CD4-positive, alpha-beta T cell (primary cell): ENCODE measurements around the gene TMEM106C. TPM values are rescaled to one million over a fixed set of nuclear protein-coding genes. Genes with fewer than 3 reads are reported as not detected.

Experiments used
- ATAC-seq: fragments of 200-7000 bp; cut with Tn5 transposase; one replicate; pipeline ENCODE4 v1.10.0; 2022; ENCODE audit warnings: mild to moderate bottlenecking; ENCODE audit not compliant: poor library complexity
- CTCF ChIA-PET: fragments of 350-600 bp; sonication (Branson Sonifier 250); formaldehyde crosslinking; loops from one replicate; lab custom pipeline; 2021; ENCODE audit warnings: antibody characterized with exemption, inconsistent platforms; lab: Charles Lee
- POLR2A ChIA-PET: fragments of 350-600 bp; sonication (Branson Sonifier 250); formaldehyde crosslinking; loops from one replicate; lab custom pipeline; 2021; ENCODE audit warnings: antibody characterized with exemption, inconsistent platforms; lab: Charles Lee
- DNase-seq, 14 experiments: peaks; one replicate each; pipeline ENCODE4 v3.0.0-alpha.2; 2013 to 2020; ENCODE audit warnings: mixed read lengths in 2 of 14
- H3K27ac ChIP-seq, 2 donors: one replicate each; pipeline versions ENCODE4 v1.5.1 to v1.7.0; 2013; ENCODE audit warnings: low read length in 2 of 2, low read depth in 1 of 2, mild to moderate bottlenecking in 1 of 2
- H3K27me3 ChIP-seq, 2 experiments: 1 replicate in 1 of 2; 2 replicates in 1 of 2; pipeline versions ENCODE4 v1.6.1 to v1.7.0; 2013; ENCODE audit warnings: low read length in 2 of 2, control low read depth in 1 of 2, mild to moderate bottlenecking in 1 of 2, moderate library complexity in 1 of 2; ENCODE audit not compliant: insufficient read depth in 2 of 2, control insufficient read depth in 1 of 2
- H3K36me3 ChIP-seq: one replicate; pipeline ENCODE4 v1.6.1; 2013; ENCODE audit warnings: low read length, control low read depth; ENCODE audit not compliant: insufficient read depth
- H3K4me1 ChIP-seq: one replicate; pipeline ENCODE4 v1.6.1; 2013; ENCODE audit warnings: low read length, control low read depth; ENCODE audit not compliant: insufficient read depth
- H3K4me3 ChIP-seq: one replicate; pipeline ENCODE4 v1.5.1; 2013; ENCODE audit warnings: mild to moderate bottlenecking, low read length, moderate library complexity
- H3K9me3 ChIP-seq, 2 experiments: 1 replicate in 1 of 2; 2 replicates in 1 of 2; pipeline versions ENCODE4 v1.6.1 to v1.7.0; 2013; ENCODE audit warnings: low read length in 2 of 2, mild to moderate bottlenecking in 2 of 2, control low read depth in 1 of 2, moderate library complexity in 1 of 2; ENCODE audit not compliant: control insufficient read depth in 1 of 2, insufficient read depth in 1 of 2
- H3K27ac Mint-ChIP-seq: one replicate; pipeline ENCODE4 v1.8.0; 2020; ENCODE audit warnings: mixed read lengths
- H3K27me3 Mint-ChIP-seq: one replicate; pipeline ENCODE4 v1.8.0; 2021; ENCODE audit warnings: mixed read lengths
- H3K36me3 Mint-ChIP-seq: one replicate; pipeline ENCODE4 v1.8.0; 2021; ENCODE audit warnings: low read depth, mixed read lengths
- H3K4me1 Mint-ChIP-seq: one replicate; pipeline ENCODE4 v1.8.0; 2021; ENCODE audit warnings: low read depth, mixed read lengths
- H3K4me3 Mint-ChIP-seq: one replicate; pipeline ENCODE4 v1.8.0; 2020; ENCODE audit warnings: mild to moderate bottlenecking, mixed read lengths
- H3K9me3 Mint-ChIP-seq: one replicate; pipeline ENCODE4 v1.8.0; 2020; ENCODE audit warnings: mixed read lengths
- CTCF ChIP-seq: fragments of 200-600 bp; IDR thresholded peaks from one replicate; pipeline ENCODE4 v1.8.0; 2022; ENCODE audit warnings: antibody characterized with exemption, mild to moderate bottlenecking
- intact Hi-C, 2 experiments: fragments of 100-400 bp; cut with DNase I in 1 of 2; cut with micrococcal nuclease in 1 of 2; formaldehyde crosslinking; loops; one replicate each; pipeline versions ENCODE4 v1.15.1 to v1.9.0; 2023 to 2025; cut with DNase I, micrococcal nuclease
- total RNA-seq, 174 experiments: library from RNA in 2 of 174; stranded (reverse) in 2 of 174; gene quantifications; one replicate each; pipeline ENCODE4 v1.2.3 and lab custom pipeline; 2021 to 2026

The TMEM106C gene
- total RNA-seq, 2 experiments from 2014 or later: 17.4 to 20.3 TPM

DNA sequence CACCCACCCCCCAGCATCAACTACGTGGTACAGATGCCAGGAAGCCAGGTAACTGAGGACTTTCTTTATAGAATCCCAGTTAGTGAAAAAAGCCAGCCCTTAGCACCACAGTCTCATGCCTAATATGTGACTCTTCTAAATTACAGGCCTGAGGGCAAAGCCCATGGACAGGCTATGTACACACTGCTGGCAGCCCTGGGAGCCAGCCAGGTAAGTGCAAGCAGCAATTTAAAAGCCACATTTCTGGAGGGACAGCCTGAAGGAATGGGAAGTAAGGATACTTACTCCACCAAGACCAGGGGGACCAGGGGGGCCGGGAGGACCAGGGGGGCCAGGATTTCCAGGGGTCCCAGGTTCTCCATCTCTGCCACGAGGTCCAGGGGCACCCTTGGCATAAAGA, 33.9 kb downstream of the TMEM106C start:
- Mint-ChIP-seq H3K27me3 (peaks cover 84% of the 10 kb centered on the region), H3K9me3 (no peaks in the 10 kb centered on the region), H3K4me1 (peaks cover 16% of the 10 kb centered on the region), H3K4me3 (no peak overlapping the region), H3K27ac (no peak overlapping the region), H3K36me3 (no peaks in the 10 kb centered on the region)
- Histone ChIP-seq H3K4me3 (no peak overlapping the region), H3K27ac (no peak overlapping the region), H3K36me3 (no peaks in the 10 kb centered on the region), H3K4me1 (peaks cover 13% of the 10 kb centered on the region), H3K27me3 (peaks cover 39 to 51% of the 10 kb centered on the region in 2 experiments), H3K9me3 (peaks cover 0 to 9% of the 10 kb centered on the region in 2 experiments)
- no peak for TF ChIP-seq CTCF
- intact Hi-C loops: no loop called here
- POLR2A ChIA-PET: no interaction called here
- no peak for DNase-seq
- CTCF ChIA-PET: no interaction called here
- no peak for ATAC-seq

DNA sequence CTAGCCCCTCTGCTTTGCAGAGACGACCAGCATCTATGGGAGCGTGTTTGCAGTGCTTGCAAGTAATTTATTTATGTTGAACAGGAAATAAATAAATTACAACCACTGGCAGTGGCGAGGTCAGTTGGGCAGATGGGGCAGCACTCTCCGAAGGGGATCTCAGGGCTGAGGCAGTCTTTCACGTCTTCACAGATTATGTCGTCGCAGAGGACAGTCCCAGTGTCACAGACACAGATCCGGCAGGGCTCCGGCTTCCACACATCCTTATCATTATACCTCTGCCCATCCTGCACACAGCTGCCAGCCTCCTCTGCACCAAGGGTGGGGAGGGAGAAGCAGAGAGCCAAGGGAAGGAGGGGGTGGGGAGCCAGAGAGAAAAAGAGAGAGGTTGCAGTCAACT, 36.4 kb downstream of the TMEM106C start:
- peaks cover 33% of the 10 kb centered on the region for H3K4me1 Mint-ChIP-seq
- TF ChIP-seq CTCF: no peak
- Histone ChIP-seq H3K27ac (no peak overlapping the region), H3K4me3 (no peak overlapping the region), H3K36me3 (no peaks in the 10 kb centered on the region), H3K27me3 (peaks cover 61 to 76% of the 10 kb centered on the region in 2 experiments), H3K4me1 (peaks cover 38% of the 10 kb centered on the region), H3K9me3 (peaks cover 0 to 28% of the 10 kb centered on the region in 2 experiments)
- intact Hi-C loops: no loop called here
- ChIA-PET CTCF (no interaction called here), POLR2A (no interaction called here)
- DNase-seq (no peak), ATAC-seq (no peak)
- H3K4me3 Mint-ChIP-seq: no peak overlapping the region
- H3K27me3 Mint-ChIP-seq: peaks cover 94% of the 10 kb centered on the region
- H3K27ac Mint-ChIP-seq: no peak overlapping the region
- no peaks in the 10 kb centered on the region for H3K9me3 Mint-ChIP-seq
- no peaks in the 10 kb centered on the region for H3K36me3 Mint-ChIP-seq

DNA sequence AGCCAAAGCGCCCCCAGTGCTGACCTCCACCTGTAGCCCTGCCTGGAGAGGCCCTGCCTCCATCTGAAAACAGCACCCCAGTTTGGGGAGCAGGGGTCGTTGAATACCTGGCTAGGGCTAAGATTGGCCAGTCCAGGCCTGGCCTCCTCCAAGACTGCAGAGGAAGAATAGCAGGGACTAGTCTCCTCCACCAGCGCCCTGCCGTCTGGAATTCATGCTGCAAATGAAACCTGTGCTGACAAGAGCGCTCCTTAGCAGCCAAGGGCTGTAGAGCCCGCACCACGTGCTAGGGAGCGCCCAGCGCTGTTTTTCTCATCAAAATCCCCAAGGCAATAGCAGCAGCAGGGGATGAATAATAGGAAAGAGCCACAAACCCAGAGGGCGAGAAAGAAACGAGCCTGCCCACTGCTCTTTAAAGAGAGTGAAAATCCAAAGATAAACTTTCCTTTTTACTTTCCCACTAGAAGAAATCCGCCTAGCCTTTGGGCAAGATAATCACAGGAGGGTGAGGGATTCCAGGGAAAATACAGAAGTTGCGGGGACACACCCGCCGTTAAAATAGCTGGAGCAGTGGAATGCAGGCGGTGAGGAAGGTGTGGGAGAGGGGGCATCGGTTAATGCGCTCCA, 37.6 kb downstream of the TMEM106C start:
- peaks cover 72 to 88% of the 10 kb centered on the region in 2 experiments for H3K27me3 ChIP-seq
- H3K27ac Mint-ChIP-seq: no peak overlapping the region

More for the DNA sequence above, 37.6 kb downstream of the TMEM106C start:
- DNase-seq: no peak
- Histone ChIP-seq H3K4me1 (peaks cover 44% of the 10 kb centered on the region), H3K27ac (no peak overlapping the region), H3K4me3 (peak overlapping the region; percentile 41), H3K9me3 (peaks cover 0 to 35% of the 10 kb centered on the region in 2 experiments), H3K36me3 (no peaks in the 10 kb centered on the region)
- ATAC-seq: no peak
- Mint-ChIP-seq H3K4me3 (peak overlapping the region; percentile 76), H3K27me3 (peaks cover 96% of the 10 kb centered on the region), H3K36me3 (no peaks in the 10 kb centered on the region), H3K4me1 (peaks cover 33% of the 10 kb centered on the region), H3K9me3 (no peaks in the 10 kb centered on the region)
- intact Hi-C loops: no loop called here
- TF ChIP-seq CTCF: no peak
- ChIA-PET CTCF (no interaction called here), POLR2A (interaction anchor here (0.9 kb wide), 1 partner anchor 103 kb away, joined by 3 read pairs; no protein-coding TSS in a partner anchor)
